Astrocyte (in vitro differentiated cells and primary cell): Measurements from ENCODE around the gene SH3GL2.

Experiments
- CTCF ChIP-seq: IDR thresholded peaks from 2 replicates; pipeline ENCODE4 v1.5.1; 2011; ENCODE audit warnings: low read depth, mild to moderate bottlenecking, inconsistent platforms, low read length, moderate library complexity; ENCODE audit not compliant: insufficient read depth
- EZH2 ChIP-seq: IDR thresholded peaks from 2 replicates; pipeline ENCODE4 v1.6.1; 2012; ENCODE audit warnings: mild to moderate bottlenecking, low read length, inconsistent platforms; ENCODE audit not compliant: insufficient read depth

GRCh38 chr9:17631396-17631795, 52.5 kb downstream of the SH3GL2 start:
- TF ChIP-seq CTCF: no peak
- TF ChIP-seq EZH2: no peak
